B cell (primary cell): ENCODE measurements around the gene GNB5. TPM values are rescaled to one million over a fixed set of nuclear protein-coding genes. Genes with fewer than 3 reads are reported as not detected.

Experiments used
- ATAC-seq: fragments of 200-7000 bp; cut with Tn5 transposase; one replicate; pipeline ENCODE4 v1.10.0; 2021; ENCODE audit warnings: low read depth, mild to moderate bottlenecking, moderate number of reproducible peaks, moderate library complexity
- CTCF ChIA-PET: fragments of 350-600 bp; sonication (Branson Sonifier 250); formaldehyde crosslinking; loops from one replicate; lab custom pipeline; 2021; ENCODE audit warnings: antibody characterized with exemption, inconsistent platforms; lab: Charles Lee
- POLR2A ChIA-PET: fragments of 350-600 bp; sonication (Branson Sonifier 250); formaldehyde crosslinking; loops from one replicate; lab custom pipeline; 2021; ENCODE audit warnings: antibody characterized with exemption; lab: Charles Lee
- DNase-seq: peaks from one replicate; pipeline ENCODE4 v3.0.0; 2013
- H2AFZ ChIP-seq: 2 replicates; pipeline ENCODE4 v1.6.1; 2012; ENCODE audit warnings: mild to moderate bottlenecking, low read depth, low read length; ENCODE audit not compliant: insufficient read depth, poor library complexity, severe bottlenecking
- H3K27ac ChIP-seq, 2 donors: 1 replicate in 1 of 2; 2 replicates in 1 of 2; pipeline ENCODE4 v1.5.1; 2012 to 2013; ENCODE audit warnings: low read length in 2 of 2, mild to moderate bottlenecking in 2 of 2, moderate library complexity in 1 of 2
- H3K27me3 ChIP-seq, 4 experiments: fragments of 200-600 bp in 1 of 4; sonication (generic) in 1 of 4; replicated peaks in 1 of 4; 1 replicate in 2 of 4; 2 replicates in 2 of 4; pipeline versions ENCODE4 v1.6.1 to v1.7.0; 2013 to 2016; ENCODE audit warnings: low read length in 3 of 4, mild to moderate bottlenecking in 2 of 4, mixed read lengths in 1 of 4, moderate library complexity in 1 of 4; ENCODE audit not compliant: insufficient read depth in 4 of 4, control insufficient read depth in 3 of 4; ENCODE audit errors: control extremely low read depth in 1 of 4
- H3K36me3 ChIP-seq, 2 experiments: replicated peaks in 1 of 2; 1 replicate in 1 of 2; 2 replicates in 1 of 2; pipeline versions ENCODE4 v1.6.1 to v1.7.1; 2013; ENCODE audit warnings: low read length in 1 of 2; ENCODE audit not compliant: insufficient read depth in 2 of 2, control insufficient read depth in 1 of 2; ENCODE audit errors: control extremely low read depth in 1 of 2, extremely low read depth in 1 of 2
- H3K4me1 ChIP-seq, 2 donors: fragments of 200-600 bp in 1 of 2; sonication (generic) in 1 of 2; 1 replicate in 1 of 2; 2 replicates in 1 of 2; pipeline versions ENCODE4 v1.5.1 to v1.6.1; 2013 to 2017; ENCODE audit warnings: low read length in 2 of 2; ENCODE audit not compliant: control insufficient read depth in 2 of 2, insufficient read depth in 2 of 2
- H3K4me2 ChIP-seq: replicated peaks from 2 replicates; pipeline ENCODE3; 2012; ENCODE audit warnings: mild to moderate bottlenecking, low read depth, low read length; ENCODE audit not compliant: poor library complexity, severe bottlenecking
- H3K4me3 ChIP-seq, 5 experiments: fragments of 200-600 bp in 1 of 5; sonication (generic) in 1 of 5; 1 replicate in 3 of 5; 2 replicates in 2 of 5; pipeline versions ENCODE4 v1.5.1 to v1.7.0; 2011 to 2016; ENCODE audit warnings: low read length in 4 of 5, mild to moderate bottlenecking in 4 of 5, low read depth in 2 of 5, control low read depth in 1 of 5, moderate library complexity in 1 of 5; ENCODE audit not compliant: insufficient read depth in 1 of 5; ENCODE audit errors: control extremely low read depth in 1 of 5, extremely low read depth in 1 of 5
- H3K79me2 ChIP-seq: fragments of 200-600 bp; sonication (generic); one replicate; pipeline ENCODE4 v1.6.0; 2016; ENCODE audit warnings: low read length; ENCODE audit not compliant: control insufficient read depth, insufficient read depth
- H3K9ac ChIP-seq: fragments of 200-600 bp; sonication (generic); 2 replicates; pipeline ENCODE4 v1.6.1; 2017; ENCODE audit warnings: mild to moderate bottlenecking, low read length, moderate library complexity
- H3K9me3 ChIP-seq, 3 donors: one replicate each; pipeline versions ENCODE4 v1.6.1 to v1.7.1; 2013; ENCODE audit warnings: low read length in 2 of 3; ENCODE audit not compliant: control insufficient read depth in 2 of 3, insufficient read depth in 1 of 3; ENCODE audit errors: control extremely low read depth in 1 of 3
- H4K20me1 ChIP-seq: 2 replicates; pipeline ENCODE4 v1.6.0; 2012; ENCODE audit warnings: mild to moderate bottlenecking, low read length; ENCODE audit not compliant: insufficient read depth, control insufficient read depth, poor library complexity, severe bottlenecking
- H3K27ac Mint-ChIP-seq: one replicate; pipeline ENCODE4 v1.8.0; 2021; ENCODE audit warnings: mixed read lengths
- H3K27me3 Mint-ChIP-seq: one replicate; pipeline ENCODE4 v1.8.0; 2021; ENCODE audit warnings: mixed read lengths
- H3K4me1 Mint-ChIP-seq: one replicate; pipeline ENCODE4 v1.8.0; 2021; ENCODE audit warnings: mixed read lengths
- H3K4me3 Mint-ChIP-seq: one replicate; pipeline ENCODE4 v1.8.0; 2021; ENCODE audit warnings: mixed read lengths
- H3K9me3 Mint-ChIP-seq: one replicate; pipeline ENCODE4 v1.8.0; 2022; ENCODE audit warnings: mixed read lengths; ENCODE audit not compliant: insufficient read depth
- CTCF ChIP-seq: fragments of 200-600 bp; IDR thresholded peaks from one replicate; pipeline ENCODE4 v1.8.0; 2022; ENCODE audit warnings: antibody characterized with exemption, mild to moderate bottlenecking
- EZH2 ChIP-seq: IDR thresholded peaks from 2 replicates; pipeline ENCODE4 v1.6.1; 2012; ENCODE audit warnings: borderline replicate concordance, low read depth, mild to moderate bottlenecking, moderate library complexity, low read length; ENCODE audit not compliant: insufficient read depth, poor library complexity, severe bottlenecking
- WGBS: methylation state at CpG from one replicate; pipeline ENCODE4 v1.1.5; 2013; ENCODE audit warnings: missing lambda C conversion rate; ENCODE audit not compliant: insufficient coverage; 5-methylcytosine and 5-hydroxymethylcytosine counted together
- intact Hi-C: fragments of 100-400 bp; cut with micrococcal nuclease; formaldehyde crosslinking; loops from one replicate; pipeline ENCODE4 v1.10.0; 2022
- polyA plus RNA-seq: library from polyadenylated mRNA; depleted of rRNA; stranded (reverse); fragments of >200 nt; gene quantifications from 2 replicates; pipeline ENCODE4 v1.2.3, GENCODE V29; 2012
- total RNA-seq, 2 donors: library from RNA; stranded (reverse); fragments of 120-200 nt in 1 of 2; gene quantifications; 1 replicate in 1 of 2; 2 replicates in 1 of 2; pipeline versions ENCODE4 v1.2.3 to v1.2.4, GENCODE V29; 2013 to 2022

GNB5 gene
- total and polyA plus RNA-seq, 2 donors (not counting 1 experiment from before 2014, with no cell fraction given), result 58.5 to 142 TPM

GRCh38 chr15:52124270-52124880 lies 66.8 kb downstream of the GNB5 start:
- Histone ChIP-seq H3K27me3 (no peaks in the 10 kb centered on the region), H3K36me3 (peaks cover 10 to 58% of the 10 kb centered on the region in 2 experiments), H3K79me2 (no peaks in the 10 kb centered on the region), H2AFZ (no peak overlapping the region), H3K4me2 (no peak overlapping the region), H4K20me1 (no peaks in the 10 kb centered on the region), H3K9me3 (no peaks in the 10 kb centered on the region), H3K4me3 (no peak overlapping the region), H3K9ac (no peak overlapping the region), H3K4me1 (no peaks in the 10 kb centered on the region), H3K27ac (no peak overlapping the region)
- H3K4me3 Mint-ChIP-seq, result no peak overlapping the region
- H3K27ac Mint-ChIP-seq, result no peak overlapping the region
- CTCF ChIA-PET, result no interaction called here
- TF ChIP-seq CTCF, result no peak
- TF ChIP-seq EZH2, result no peak
- H3K9me3 Mint-ChIP-seq, result no peaks in the 10 kb centered on the region
- WGBS, result 94% methylated on average over 10 of the region's 11 CpGs
- ATAC-seq (no peak), DNase-seq (no peak)
- H3K27me3 Mint-ChIP-seq, result no peaks in the 10 kb centered on the region
- intact Hi-C loops, result no loop called here
- POLR2A ChIA-PET, result no interaction called here
- no peaks in the 10 kb centered on the region for H3K4me1 Mint-ChIP-seq

GRCh38 chr15:52121896-52122295 lies 69.3 kb downstream of the GNB5 start:
- Mint-ChIP-seq H3K27me3 (no peaks in the 10 kb centered on the region), H3K27ac (no peak overlapping the region), H3K4me1 (no peaks in the 10 kb centered on the region), H3K4me3 (no peak overlapping the region), H3K9me3 (no peaks in the 10 kb centered on the region)
- Histone ChIP-seq H2AFZ (no peak overlapping the region), H3K9me3 (no peaks in the 10 kb centered on the region), H3K4me1 (no peaks in the 10 kb centered on the region), H3K4me3 (no peak overlapping the region), H4K20me1 (no peaks in the 10 kb centered on the region), H3K4me2 (no peak overlapping the region), H3K9ac (no peak overlapping the region), H3K79me2 (no peaks in the 10 kb centered on the region), H3K27me3 (no peaks in the 10 kb centered on the region), H3K27ac (no peak overlapping the region), H3K36me3 (peaks cover 8 to 40% of the 10 kb centered on the region in 2 experiments)
- DNase-seq (no peak), ATAC-seq (no peak)
- POLR2A ChIA-PET, result no interaction called here
- TF ChIP-seq CTCF (no peak), EZH2 (no peak)
- intact Hi-C loops, result no loop called here
- CTCF ChIA-PET, result no interaction called here
- 100% methylated on average over 1 of the region's 2 CpGs for WGBS
